ENCODE measurements around the gene WIPF3. TPM values are rescaled to one million over a fixed set of nuclear protein-coding genes. Genes with fewer than 3 reads are reported as not detected.
A peak's percentile ranks its signal among the peaks of the same experiment; 100 is the strongest.

WIPF3 gene
- total and polyA plus RNA-seq, 2 donors (not counting 1 experiment from before 2014, with no cell fraction given), result not detected

- ChIA-PET POLR2A (no interaction called here), CTCF (interaction anchor here (1.1 kb wide), 1 partner anchor 8 kb away, joined by 4 read pairs; no protein-coding TSS in a partner anchor)
- Histone ChIP-seq H3K4me3 (ENCODE audit: control extremely low read depth in 1 of 5, extremely low read depth in 1 of 5, insufficient read depth in 1 of 5, low read depth in 2 of 5, low read length in 4 of 5) (no peak overlapping the region), H3K4me2 (replicated peaks; ENCODE audit: low read depth, low read length, poor library complexity, severe bottlenecking) (no peak overlapping the region), H3K27ac (ENCODE audit: low read length in 2 of 2) (no peak overlapping the region), H2AFZ (ENCODE audit: insufficient read depth, low read depth, low read length, poor library complexity, severe bottlenecking) (no peak overlapping the region), H4K20me1 (ENCODE audit: control insufficient read depth, insufficient read depth, low read length, poor library complexity, severe bottlenecking) (no peaks in the 10 kb centered on the region), H3K4me1 (ENCODE audit: control insufficient read depth in 2 of 2, insufficient read depth in 2 of 2, low read length in 2 of 2) (peaks cover 2% of the 10 kb centered on the region in 2 donors), H3K9me3 (ENCODE audit: control extremely low read depth in 1 of 3, control insufficient read depth in 2 of 3, insufficient read depth in 1 of 3, low read length in 2 of 3) (no peaks in the 10 kb centered on the region), H3K27me3 (replicated peaks in 1 of 4; ENCODE audit: control extremely low read depth in 1 of 4, control insufficient read depth in 3 of 4, insufficient read depth in 4 of 4, low read length in 3 of 4) (peaks cover 0 to 23% (median 6%) of the 10 kb centered on the region in 4 experiments), H3K9ac (ENCODE audit: low read length) (no peak overlapping the region), H3K79me2 (ENCODE audit: control insufficient read depth, insufficient read depth, low read length) (no peaks in the 10 kb centered on the region), H3K36me3 (replicated peaks in 1 of 2; ENCODE audit: control extremely low read depth in 1 of 2, control insufficient read depth in 1 of 2, extremely low read depth in 1 of 2, insufficient read depth in 2 of 2, low read length in 1 of 2) (no peaks in the 10 kb centered on the region)
- intact Hi-C loops (cut with micrococcal nuclease), result no loop called here
- Mint-ChIP-seq H3K9me3 (ENCODE audit: insufficient read depth) (no peaks in the 10 kb centered on the region), H3K4me3 (no peak overlapping the region), H3K4me1 (peaks cover 10% of the 10 kb centered on the region), H3K27me3 (peaks cover 54% of the 10 kb centered on the region), H3K27ac (no peak overlapping the region)
- WGBS (ENCODE audit: insufficient coverage), result no CpG with 5 or more reads among the region's 1 CpG
- TF ChIP-seq EZH2 (IDR thresholded peaks at IDR 0.05; ENCODE audit: borderline replicate concordance, insufficient read depth, low read depth, low read length, poor library complexity, severe bottlenecking) (no peak), CTCF (IDR thresholded peaks at IDR 0.05) (no peak)
- ATAC-seq (ENCODE audit: low read depth) (no peak), DNase-seq (no peak)
Measured at GRCh38 chr7:29801929-29802328, 4.4 kb upstream of the WIPF3 start.

- DNase-seq (no peak), ATAC-seq (ENCODE audit: low read depth) (no peak)
- no peak overlapping the region for H3K9ac ChIP-seq (ENCODE audit: low read length)
- peaks cover 17% of the 10 kb centered on the region for H3K4me1 Mint-ChIP-seq
- H3K9me3 Mint-ChIP-seq (ENCODE audit: insufficient read depth), result no peaks in the 10 kb centered on the region
- WGBS (ENCODE audit: insufficient coverage), result 92% methylated on average over 7 of the region's 7 CpGs
- peaks cover 4% of the 10 kb centered on the region in 2 donors for H3K4me1 ChIP-seq (ENCODE audit: control insufficient read depth in 2 of 2, insufficient read depth in 2 of 2, low read length in 2 of 2)
- no peaks in the 10 kb centered on the region for H3K9me3 ChIP-seq (ENCODE audit: control extremely low read depth in 1 of 3, control insufficient read depth in 2 of 3, insufficient read depth in 1 of 3, low read length in 2 of 3)
- no peaks in the 10 kb centered on the region for H4K20me1 ChIP-seq (ENCODE audit: control insufficient read depth, insufficient read depth, low read length, poor library complexity, severe bottlenecking)
- no peak overlapping the region for H3K27ac ChIP-seq (ENCODE audit: low read length in 2 of 2)
- H3K4me3 ChIP-seq (ENCODE audit: control extremely low read depth in 1 of 5, extremely low read depth in 1 of 5, insufficient read depth in 1 of 5, low read depth in 2 of 5, low read length in 4 of 5), result no peak overlapping the region
- intact Hi-C loops (cut with micrococcal nuclease), result no loop called here
- ChIA-PET POLR2A (no interaction called here), CTCF (no interaction called here)
- no peaks in the 10 kb centered on the region for H3K36me3 ChIP-seq (replicated peaks in 1 of 2; ENCODE audit: control extremely low read depth in 1 of 2, control insufficient read depth in 1 of 2, extremely low read depth in 1 of 2, insufficient read depth in 2 of 2, low read length in 1 of 2)
- peaks cover 77% of the 10 kb centered on the region for H3K27me3 Mint-ChIP-seq
- no peak overlapping the region for H3K27ac Mint-ChIP-seq
- peak overlapping the region; percentile 23 for H3K4me3 Mint-ChIP-seq
- H3K27me3 ChIP-seq (replicated peaks in 1 of 4; ENCODE audit: control extremely low read depth in 1 of 4, control insufficient read depth in 3 of 4, insufficient read depth in 4 of 4, low read length in 3 of 4), result peaks cover 0 to 39% (median 12%) of the 10 kb centered on the region in 4 experiments
- no peak for TF ChIP-seq EZH2 (IDR thresholded peaks at IDR 0.05; ENCODE audit: borderline replicate concordance, insufficient read depth, low read depth, low read length, poor library complexity, severe bottlenecking)
- no peak for TF ChIP-seq CTCF (IDR thresholded peaks at IDR 0.05)
- no peaks in the 10 kb centered on the region for H3K79me2 ChIP-seq (ENCODE audit: control insufficient read depth, insufficient read depth, low read length)
- no peak overlapping the region for H2AFZ ChIP-seq (ENCODE audit: insufficient read depth, low read depth, low read length, poor library complexity, severe bottlenecking)
- no peak overlapping the region for H3K4me2 ChIP-seq (replicated peaks; ENCODE audit: low read depth, low read length, poor library complexity, severe bottlenecking)
Measured at GRCh38 chr7:29805031-29805430, 1.3 kb upstream of the WIPF3 start.
